GM19467 (cell line): ENCODE measurements around the gene ZCCHC7.
"Not testable (repeated sequence)": the region's sequence is repeated elsewhere in the genome, so short reads cannot be mapped to it uniquely, and the experiment has no call there.

Experiments used
- ATAC-seq: cut with Tn5 transposase; IDR thresholded peaks from one replicate; pipeline ENCODE4 v1.9.1; 2021; ENCODE audit warnings: mild to moderate bottlenecking, moderate library complexity; ENCODE audit not compliant: unreplicated experiment

The ZCCHC7 gene

GRCh38 chr9:37390759-37391158 is 270.4 kb downstream of the ZCCHC7 start:
- ATAC-seq, result peak; percentile 72

GRCh38 chr9:37392272-37392671 is 271.9 kb downstream of the ZCCHC7 start:
- no peak for ATAC-seq

- ATAC-seq, result no peak
Observed at GRCh38 chr9:37395229-37395628, 274.9 kb downstream of the ZCCHC7 start.

- no peak for ATAC-seq
Observed at GRCh38 chr9:37395663-37396062, 275.3 kb downstream of the ZCCHC7 start.

- not testable (repeated sequence) for ATAC-seq
Observed at GRCh38 chr9:37397948-37398347, 277.6 kb downstream of the ZCCHC7 start.

GRCh38 chr9:37398464-37399025 is 278.2 kb downstream of the ZCCHC7 start:
- no peak for ATAC-seq

- ATAC-seq, result no peak
Observed at GRCh38 chr9:37399336-37399735, 279.0 kb downstream of the ZCCHC7 start.

GRCh38 chr9:37404590-37404989 is 284.2 kb downstream of the ZCCHC7 start:
- ATAC-seq, result no peak

- ATAC-seq, result no peak
Observed at GRCh38 chr9:37405350-37405749, 285.0 kb downstream of the ZCCHC7 start.

- ATAC-seq, result no peak
Observed at GRCh38 chr9:37405764-37406380, 285.5 kb downstream of the ZCCHC7 start.

- no peak for ATAC-seq
Observed at GRCh38 chr9:37406603-37407401, 286.4 kb downstream of the ZCCHC7 start.

GRCh38 chr9:37407468-37407867 is 287.1 kb downstream of the ZCCHC7 start:
- no peak for ATAC-seq
